GM10266 (cell line): ENCODE data around the gene MOB2.

Source experiments
- DNase-seq: peaks from one replicate; pipeline ENCODE4 v3.0.0; 2012; ENCODE audit errors: extremely low spot score
- CTCF ChIP-seq: IDR thresholded peaks from 2 replicates; pipeline ENCODE4 v1.5.1; 2012; ENCODE audit warnings: mild to moderate bottlenecking, low read depth; ENCODE audit not compliant: control insufficient read depth, insufficient read depth; ENCODE audit errors: missing control alignments

The MOB2 gene

DNA sequence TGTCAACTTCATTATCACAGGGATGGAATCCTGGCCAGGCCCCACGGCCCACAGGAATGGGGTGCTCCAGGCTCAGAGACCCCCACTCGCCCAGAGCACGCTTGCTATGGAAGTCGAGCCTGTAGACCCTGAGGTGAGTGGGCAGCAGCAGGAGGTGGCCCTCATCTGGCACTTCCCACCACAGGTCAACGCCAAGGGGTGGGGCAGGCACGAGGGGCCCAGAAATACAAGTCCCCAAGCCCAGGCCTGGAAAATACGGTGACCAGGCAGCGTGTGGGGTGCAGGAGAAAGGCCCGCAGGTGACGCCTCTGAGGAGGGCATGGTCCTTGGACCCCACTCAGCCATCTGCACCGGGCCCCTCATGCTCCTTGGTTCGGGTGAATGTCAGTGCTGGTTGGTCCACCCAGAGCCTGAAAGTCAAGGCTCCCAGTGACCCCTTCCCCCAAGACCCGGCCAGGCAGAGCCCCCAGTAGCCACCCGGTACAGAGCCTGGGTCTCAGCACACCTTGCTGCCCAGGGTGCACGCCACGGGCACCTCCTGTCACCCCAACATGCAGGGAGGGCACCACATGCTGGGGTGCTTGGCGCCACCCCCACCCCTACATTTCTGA, 2.4 kb downstream of the MOB2 start:
- DNase-seq: no peak
- no peak for TF ChIP-seq CTCF

GRCh38 chr11:1483445-1483961, 3.1 kb downstream of the MOB2 start:
- DNase-seq: no peak
- no peak for TF ChIP-seq CTCF

DNA sequence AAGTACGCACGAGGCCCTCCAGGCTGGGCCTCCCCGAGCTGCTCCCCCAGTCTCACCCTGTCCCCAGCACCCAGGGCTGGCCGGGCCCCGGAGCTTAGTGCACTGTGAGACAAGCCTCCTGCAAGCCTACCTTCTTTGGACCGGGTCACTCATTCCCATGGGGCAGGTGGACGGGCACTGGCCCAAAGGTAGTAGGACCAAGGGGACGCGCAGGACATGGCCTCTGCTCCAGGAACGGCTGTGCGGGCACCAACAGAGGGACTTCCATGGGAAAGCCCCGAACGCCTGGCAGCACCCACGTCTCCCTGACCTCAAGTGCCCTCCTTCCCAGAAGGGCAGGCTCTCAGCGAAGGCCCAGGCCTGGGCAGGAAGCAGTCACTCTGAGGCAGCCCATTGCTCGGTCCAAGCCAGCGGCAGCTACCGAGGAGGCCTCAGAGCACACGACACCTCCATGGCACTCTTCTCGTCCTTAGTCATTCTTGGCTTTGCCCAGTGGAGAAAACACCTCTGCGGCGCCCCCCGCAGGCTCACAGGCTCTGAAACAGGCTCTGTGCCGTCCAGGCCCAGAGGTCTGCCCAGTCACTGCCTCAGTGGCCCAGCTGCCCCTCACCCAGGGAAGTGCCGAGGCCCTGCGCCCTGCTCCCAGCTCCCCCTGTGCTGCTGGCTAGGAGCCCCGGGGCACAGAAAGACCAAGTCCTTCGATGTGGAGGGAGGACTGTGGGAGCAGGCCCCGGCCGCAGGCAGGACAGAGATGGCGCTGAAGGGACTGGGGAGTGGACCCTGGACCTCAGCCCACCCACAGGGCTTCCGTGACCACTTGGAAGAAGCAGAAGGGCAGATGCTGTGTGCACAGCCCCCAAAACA, 3.8 kb downstream of the MOB2 start:
- no peak for TF ChIP-seq CTCF

GRCh38 chr11:1481861-1482441, 4.6 kb downstream of the MOB2 start:
- no peak for DNase-seq

More for the DNA sequence above, 3.8 kb downstream of the MOB2 start:
- DNase-seq: no peak

DNA sequence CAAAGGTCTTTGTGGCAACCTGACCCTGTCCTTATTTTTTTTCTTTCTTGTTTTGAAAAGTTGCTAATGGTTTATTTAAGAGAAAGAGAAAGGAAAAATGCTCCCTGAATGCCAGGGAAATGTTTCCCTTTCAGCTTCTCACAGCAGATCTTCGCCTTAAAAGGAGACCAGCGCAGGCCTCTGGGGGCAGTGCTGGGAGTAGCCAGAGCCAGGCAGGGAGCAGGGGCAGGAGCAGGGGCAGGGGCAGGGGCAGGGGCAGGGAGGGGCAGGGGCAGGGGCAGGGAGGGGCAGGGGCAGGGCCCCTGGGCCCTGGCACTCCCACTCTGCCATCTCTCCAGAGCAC, 5.1 kb downstream of the MOB2 start:
- TF ChIP-seq CTCF: no peak
- DNase-seq: no peak

More at GRCh38 chr11:1481861-1482441, 4.6 kb downstream of the MOB2 start:
- TF ChIP-seq CTCF: no peak

DNA sequence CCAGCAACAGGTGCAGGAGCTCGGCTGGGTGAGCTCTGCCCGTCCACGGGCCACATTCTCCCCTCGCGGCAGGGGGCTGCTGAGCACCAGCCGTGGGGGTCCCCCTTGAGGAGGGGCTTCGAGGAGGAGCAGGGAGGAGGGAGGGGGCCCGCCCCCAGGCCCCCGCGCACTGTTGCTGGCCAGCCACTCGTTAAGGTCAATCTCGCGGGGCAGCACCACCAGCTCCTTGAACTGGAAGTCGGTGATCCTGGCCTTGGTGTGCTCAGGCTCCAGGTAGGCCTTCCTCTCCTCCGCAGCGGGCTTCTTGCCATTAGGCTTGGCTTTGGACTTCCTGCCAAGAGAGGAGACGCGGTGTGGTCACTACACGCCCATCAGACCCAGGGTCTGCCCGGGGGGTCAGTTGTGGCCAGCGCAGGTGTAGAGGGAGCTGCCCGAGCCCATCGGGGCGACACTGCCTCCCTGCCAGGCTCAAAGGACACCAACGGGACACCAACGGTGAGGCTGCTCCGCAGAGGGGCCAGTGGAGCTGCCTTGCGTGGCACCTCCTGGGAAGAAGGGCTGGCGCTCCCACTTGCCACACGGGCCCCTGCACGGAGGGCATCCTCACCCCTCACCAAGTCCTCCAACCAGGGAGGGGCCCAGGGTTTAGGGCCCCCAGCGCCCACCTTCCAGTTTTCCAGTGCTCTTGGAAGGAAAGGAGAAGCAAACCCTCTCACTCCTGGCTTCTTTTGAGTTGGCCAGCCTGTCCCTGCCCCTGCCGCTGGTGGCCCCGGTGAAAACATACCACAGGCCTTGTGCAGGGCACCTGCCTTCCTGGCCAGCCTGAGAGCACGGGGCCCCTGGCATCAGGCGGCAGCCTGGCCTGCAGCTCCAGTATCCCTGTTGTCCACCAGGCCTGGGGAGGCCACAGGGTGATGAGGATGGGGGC, 5.8 kb downstream of the MOB2 start:
- no peak for DNase-seq
- no peak for TF ChIP-seq CTCF
